Adipocyte (in vitro differentiated cells): ENCODE results near the gene MOCOS.

Experiments used
- DNase-seq: peaks from one replicate; pipeline ENCODE4 v3.0.0-alpha.2; 2015; ENCODE audit warnings: low read depth
- H3K27me3 ChIP-seq: replicated peaks from 2 replicates; pipeline ENCODE4 v1.7.0; 2013; ENCODE audit warnings: mild to moderate bottlenecking, low read length, moderate library complexity; ENCODE audit not compliant: control insufficient read depth, insufficient read depth
- H3K36me3 ChIP-seq: 2 replicates; pipeline ENCODE4 v1.7.0; 2013; ENCODE audit warnings: low read length, mild to moderate bottlenecking, moderate library complexity; ENCODE audit not compliant: control insufficient read depth, insufficient read depth, severe bottlenecking
- H3K4me1 ChIP-seq: 2 replicates; pipeline ENCODE4 v1.7.0; 2013; ENCODE audit warnings: mild to moderate bottlenecking, low read length, moderate library complexity; ENCODE audit not compliant: control insufficient read depth, insufficient read depth
- H3K4me3 ChIP-seq: 2 replicates; pipeline ENCODE4 v1.7.0; 2013; ENCODE audit warnings: mild to moderate bottlenecking, low read length, moderate library complexity
- H3K9ac ChIP-seq: 2 replicates; pipeline ENCODE4 v1.7.0; 2013; ENCODE audit warnings: mild to moderate bottlenecking, low read length, moderate library complexity
- H3K9me3 ChIP-seq: 2 replicates; pipeline ENCODE4 v1.7.0; 2013; ENCODE audit warnings: mild to moderate bottlenecking, low read length, moderate library complexity; ENCODE audit not compliant: control insufficient read depth

Gene MOCOS

DNA sequence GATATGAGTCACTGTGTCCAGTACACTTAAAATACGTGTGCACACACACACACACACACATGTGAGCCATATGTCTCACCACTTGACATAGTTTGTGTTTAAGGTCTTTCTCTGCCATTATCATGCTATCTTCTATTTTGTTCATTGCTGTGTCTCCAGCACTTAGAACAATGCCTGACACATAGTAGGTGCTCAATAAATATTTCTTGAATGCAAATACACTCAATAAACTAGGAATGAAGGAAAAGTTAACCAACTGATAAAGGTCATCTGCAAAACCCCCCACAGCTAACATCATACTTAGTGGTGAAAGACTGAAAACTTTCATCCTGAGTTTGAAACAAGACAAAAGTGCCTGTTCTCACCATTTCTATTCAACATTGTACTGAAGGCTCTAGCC, 4.4 kb downstream of the MOCOS start:
- no peak for DNase-seq

DNA sequence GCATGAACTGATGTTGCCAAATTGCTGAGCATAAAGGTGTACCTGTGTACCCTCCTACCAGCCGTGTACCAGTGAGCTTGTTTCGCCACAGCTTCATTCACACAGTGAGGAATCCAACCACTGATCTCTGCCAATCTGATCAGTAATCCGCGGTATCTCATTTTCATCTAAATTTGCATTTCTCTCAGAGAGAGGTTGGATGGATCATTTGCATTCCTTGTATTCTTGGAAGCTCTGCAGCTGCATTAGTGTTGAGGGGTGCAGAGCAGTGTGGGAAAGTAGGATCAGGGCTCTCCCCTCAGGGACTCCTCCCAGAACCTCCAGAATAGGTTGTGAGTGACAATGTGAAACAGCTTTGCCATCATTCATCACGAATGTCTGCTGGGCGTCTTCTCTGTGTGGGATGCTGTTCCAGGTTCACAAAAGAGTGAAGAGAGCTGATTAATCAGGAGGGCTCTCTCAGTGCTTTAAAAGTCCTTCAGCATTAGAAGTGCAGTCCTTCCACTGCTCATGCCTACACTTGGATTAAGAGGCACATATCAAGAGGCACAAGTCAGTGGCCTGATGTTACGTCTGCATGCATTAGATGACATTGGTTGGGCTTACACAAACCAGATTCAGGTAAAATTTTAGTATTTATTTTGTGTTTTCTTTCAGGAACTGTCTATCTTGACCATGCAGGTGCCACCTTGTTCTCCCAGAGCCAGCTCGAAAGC, 7.5 kb downstream of the MOCOS start:
- H3K4me3 ChIP-seq: no peak overlapping the region
- peaks cover 11% of the 10 kb centered on the region for H3K36me3 ChIP-seq
- H3K27me3 ChIP-seq: no peaks in the 10 kb centered on the region
- DNase-seq: no peak
- H3K9ac ChIP-seq: no peak overlapping the region
- H3K4me1 ChIP-seq: no peaks in the 10 kb centered on the region
- no peaks in the 10 kb centered on the region for H3K9me3 ChIP-seq

More for the DNA sequence above, 4.4 kb downstream of the MOCOS start:
- no peaks in the 10 kb centered on the region for H3K36me3 ChIP-seq
- H3K4me3 ChIP-seq: no peak overlapping the region
- no peak overlapping the region for H3K9ac ChIP-seq
- H3K9me3 ChIP-seq: no peaks in the 10 kb centered on the region
- peaks cover 14% of the 10 kb centered on the region for H3K4me1 ChIP-seq
- no peaks in the 10 kb centered on the region for H3K27me3 ChIP-seq

DNA sequence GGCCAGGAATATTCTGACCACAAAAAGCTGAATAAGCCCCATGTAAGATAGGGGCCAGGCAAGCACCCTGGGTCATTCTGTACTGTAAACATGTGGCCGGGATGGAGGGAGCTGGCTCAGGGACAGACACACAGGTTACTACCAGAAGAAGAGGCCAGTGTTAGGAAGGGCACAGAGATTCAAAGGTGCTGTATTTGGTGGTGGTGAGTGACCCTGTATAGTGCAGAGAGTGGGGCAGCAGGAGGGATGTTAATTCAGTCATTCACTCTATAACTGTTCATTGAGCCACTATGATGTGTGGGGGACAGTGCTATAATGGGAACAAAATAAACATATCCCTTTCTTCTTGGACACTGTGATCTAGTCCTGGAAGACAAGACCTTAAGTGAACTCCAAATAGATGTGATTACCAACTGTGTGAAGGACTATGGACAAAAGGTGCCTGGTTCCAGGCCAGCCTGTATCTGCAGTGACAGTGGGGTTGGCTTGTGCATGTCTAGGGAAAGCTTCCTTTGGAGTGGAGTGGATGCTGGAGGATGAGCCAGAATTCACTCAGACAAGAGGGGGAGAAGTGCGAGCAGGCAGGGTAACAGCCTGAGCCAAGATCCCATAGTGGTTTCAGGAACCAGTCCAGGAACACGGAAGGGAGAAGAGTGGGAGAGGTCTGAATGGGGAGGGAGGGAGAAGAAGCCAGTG, 8.3 kb downstream of the MOCOS start:
- H3K36me3 ChIP-seq: peaks cover 19% of the 10 kb centered on the region
- no peaks in the 10 kb centered on the region for H3K9me3 ChIP-seq
- H3K4me3 ChIP-seq: no peak overlapping the region
- H3K4me1 ChIP-seq: no peaks in the 10 kb centered on the region
- no peaks in the 10 kb centered on the region for H3K27me3 ChIP-seq
- H3K9ac ChIP-seq: no peak overlapping the region
- DNase-seq: no peak

DNA sequence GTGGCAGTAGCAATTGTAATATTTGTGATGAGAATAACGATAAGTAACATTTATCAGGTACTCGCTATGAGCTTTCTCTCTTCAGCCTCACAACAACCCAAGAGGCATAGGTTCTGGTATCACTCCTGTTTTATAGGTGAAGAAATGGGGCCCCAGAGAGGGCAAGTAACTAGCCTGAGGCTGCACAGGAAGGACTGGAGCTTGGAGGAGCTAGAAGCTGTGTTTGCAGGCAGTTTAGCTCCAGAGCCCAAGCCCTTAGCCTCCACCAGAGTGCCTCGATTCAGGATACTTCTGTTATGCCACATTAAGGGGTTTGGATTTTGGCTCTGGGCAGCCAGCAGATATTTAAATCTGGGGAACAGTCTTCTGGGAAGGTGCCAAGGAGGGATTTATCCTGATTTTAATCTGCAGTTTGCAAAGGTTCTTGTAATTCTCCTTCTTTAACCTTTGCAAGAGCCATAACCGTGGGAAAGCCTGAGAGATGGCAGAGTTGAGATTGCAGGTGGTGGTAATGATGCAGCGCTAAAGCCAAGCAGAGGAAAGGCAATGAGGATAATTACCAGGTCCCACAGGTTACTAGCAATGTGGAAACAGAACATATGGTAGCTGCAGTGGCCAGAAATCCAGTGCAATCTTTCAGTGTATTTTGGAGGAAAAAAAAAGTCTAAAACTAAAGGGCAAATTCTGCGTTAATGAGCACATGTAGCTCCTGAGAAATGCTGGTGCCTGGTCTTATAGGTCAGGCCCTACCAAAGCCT, 9.1 kb downstream of the MOCOS start:
- Histone ChIP-seq H3K4me3 (no peak overlapping the region), H3K9me3 (no peaks in the 10 kb centered on the region), H3K4me1 (no peaks in the 10 kb centered on the region), H3K27me3 (no peaks in the 10 kb centered on the region), H3K36me3 (peaks cover 19% of the 10 kb centered on the region), H3K9ac (no peak overlapping the region)
- no peak for DNase-seq

DNA sequence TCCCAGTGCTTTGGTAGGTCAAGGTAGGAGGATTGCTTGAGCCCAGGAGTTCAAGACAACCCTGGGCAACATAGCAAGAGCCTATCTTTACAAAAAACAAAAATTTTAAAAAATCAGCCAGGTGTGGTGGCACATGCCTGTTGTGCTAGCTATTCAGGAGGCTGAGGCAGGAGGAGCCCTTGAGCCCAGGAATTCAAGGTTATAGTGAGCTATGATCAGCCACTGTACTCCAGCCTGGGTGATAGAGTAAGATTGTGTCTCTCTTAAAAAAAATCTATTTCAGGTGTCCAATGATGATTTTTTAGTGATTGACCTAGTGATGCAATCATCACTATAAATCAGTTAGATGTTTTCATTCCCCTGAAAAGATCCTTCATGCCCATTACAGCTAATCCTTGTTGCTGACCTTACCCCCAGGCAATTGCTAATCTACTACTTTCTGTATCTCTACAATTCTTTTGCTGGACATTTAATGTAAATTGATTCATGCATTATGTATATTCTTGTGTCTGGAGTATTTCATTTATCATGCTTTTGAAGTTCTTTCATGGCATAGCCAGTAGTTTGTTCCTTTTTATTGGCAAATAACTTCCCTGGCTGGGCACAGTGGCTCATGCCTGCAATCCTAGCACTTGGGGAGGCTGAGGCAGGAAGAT, 10.3 kb downstream of the MOCOS start:
- no peaks in the 10 kb centered on the region for H3K27me3 ChIP-seq
- peaks cover 19% of the 10 kb centered on the region for H3K36me3 ChIP-seq
- DNase-seq: no peak
- H3K9me3 ChIP-seq: no peaks in the 10 kb centered on the region
- no peak overlapping the region for H3K4me3 ChIP-seq
- no peak overlapping the region for H3K9ac ChIP-seq
- H3K4me1 ChIP-seq: no peaks in the 10 kb centered on the region

DNA sequence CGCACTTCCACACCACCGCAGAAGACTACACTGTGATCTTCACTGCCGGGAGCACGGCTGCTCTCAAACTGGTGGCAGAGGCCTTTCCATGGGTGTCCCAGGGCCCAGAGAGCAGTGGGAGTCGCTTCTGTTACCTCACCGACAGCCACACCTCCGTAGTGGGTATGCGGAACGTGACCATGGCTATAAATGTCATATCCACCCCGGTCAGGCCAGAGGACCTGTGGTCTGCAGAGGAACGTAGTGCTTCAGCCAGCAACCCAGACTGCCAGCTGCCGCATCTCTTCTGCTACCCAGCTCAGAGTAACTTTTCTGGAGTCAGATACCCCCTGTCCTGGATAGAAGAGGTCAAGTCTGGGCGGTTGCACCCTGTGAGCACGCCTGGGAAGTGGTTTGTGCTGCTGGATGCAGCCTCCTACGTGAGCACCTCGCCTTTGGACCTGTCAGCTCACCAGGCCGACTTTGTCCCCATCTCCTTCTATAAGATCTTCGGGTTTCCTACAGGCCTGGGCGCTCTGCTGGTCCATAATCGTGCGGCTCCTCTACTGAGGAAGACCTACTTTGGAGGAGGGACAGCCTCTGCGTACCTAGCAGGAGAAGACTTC, 12.5 kb downstream of the MOCOS start:
- no peaks in the 10 kb centered on the region for H3K27me3 ChIP-seq
- H3K4me3 ChIP-seq: no peak overlapping the region
- no peaks in the 10 kb centered on the region for H3K4me1 ChIP-seq
- H3K9me3 ChIP-seq: no peaks in the 10 kb centered on the region
- no peak for DNase-seq
- no peak overlapping the region for H3K9ac ChIP-seq
- peaks cover 34% of the 10 kb centered on the region for H3K36me3 ChIP-seq

DNA sequence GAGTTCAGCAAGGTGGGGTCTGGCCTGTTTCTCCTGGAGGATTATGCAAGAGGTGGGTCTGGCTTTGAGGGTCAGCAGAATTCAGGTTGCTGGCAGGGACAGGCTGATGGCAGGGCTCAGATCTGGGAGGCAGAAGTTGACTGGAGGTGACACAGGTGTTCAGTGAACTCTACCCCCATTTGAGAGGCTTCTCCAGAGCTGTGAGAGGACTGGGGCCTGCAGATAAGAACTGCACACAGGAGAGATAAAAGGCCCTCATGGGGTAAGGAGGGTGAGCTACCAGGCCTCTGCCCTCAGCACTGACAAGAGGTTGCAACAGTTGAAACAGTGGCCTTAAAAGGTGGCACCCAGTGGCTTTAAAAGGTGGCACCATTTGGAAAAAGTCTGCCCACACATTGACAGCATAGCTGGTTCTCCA, 13.1 kb downstream of the MOCOS start:
- H3K36me3 ChIP-seq: peaks cover 39% of the 10 kb centered on the region
- H3K27me3 ChIP-seq: no peaks in the 10 kb centered on the region
- no peak for DNase-seq

DNA sequence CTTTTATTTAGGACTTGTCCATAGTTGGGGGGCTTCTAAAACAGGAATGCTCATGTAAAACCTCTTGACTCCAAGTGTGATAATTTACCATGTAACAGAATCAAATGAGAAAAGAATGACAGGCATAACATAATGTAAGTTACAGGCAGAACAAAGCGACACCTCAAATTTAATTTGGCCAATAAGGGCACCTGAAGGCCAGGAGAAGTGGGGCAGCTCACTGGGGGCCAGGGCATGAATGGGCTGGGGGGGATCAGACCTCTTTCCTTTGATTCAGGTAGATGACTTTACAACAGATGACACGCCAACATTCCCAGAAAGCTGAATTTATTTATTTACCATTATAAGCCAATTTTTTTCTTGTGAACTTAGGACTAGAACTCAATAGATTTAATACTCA, 14.5 kb downstream of the MOCOS start:
- H3K27me3 ChIP-seq: no peaks in the 10 kb centered on the region
- H3K36me3 ChIP-seq: peaks cover 46% of the 10 kb centered on the region
- no peak overlapping the region for H3K4me3 ChIP-seq
- no peaks in the 10 kb centered on the region for H3K9me3 ChIP-seq
- DNase-seq: no peak
- H3K9ac ChIP-seq: no peak overlapping the region
- no peaks in the 10 kb centered on the region for H3K4me1 ChIP-seq

More for the DNA sequence above, 13.1 kb downstream of the MOCOS start:
- Histone ChIP-seq H3K4me1 (no peaks in the 10 kb centered on the region), H3K9ac (no peak overlapping the region), H3K4me3 (no peak overlapping the region), H3K9me3 (no peaks in the 10 kb centered on the region)

DNA sequence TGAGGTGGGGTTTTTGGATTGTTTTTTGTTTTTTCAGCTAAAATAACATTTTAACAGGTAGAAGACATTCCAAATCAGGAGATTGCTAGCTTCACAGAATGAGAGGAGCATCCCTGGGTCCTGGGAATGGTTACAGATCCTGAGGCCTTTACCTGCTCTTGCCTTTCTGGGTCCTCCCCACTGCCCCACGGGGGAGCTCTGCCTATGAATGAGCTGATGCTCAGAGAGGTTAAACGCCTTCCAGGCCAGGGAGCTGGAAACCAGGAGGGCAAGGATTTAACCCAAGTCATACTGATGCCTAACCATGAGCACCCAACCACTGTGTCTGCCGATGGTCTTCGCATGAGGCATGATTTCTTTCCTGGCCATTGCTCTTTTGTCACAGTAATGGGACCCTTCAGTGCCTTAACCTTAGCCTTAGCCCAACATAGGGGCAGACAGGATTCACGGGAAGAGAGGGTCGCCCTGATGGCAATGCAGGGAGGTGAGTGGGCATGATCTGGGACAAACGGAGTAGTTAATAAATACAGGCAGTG, 16.1 kb downstream of the MOCOS start:
- Histone ChIP-seq H3K9me3 (peaks cover 10% of the 10 kb centered on the region), H3K4me1 (no peaks in the 10 kb centered on the region), H3K4me3 (no peak overlapping the region), H3K27me3 (no peaks in the 10 kb centered on the region), H3K36me3 (peaks cover 55% of the 10 kb centered on the region), H3K9ac (no peak overlapping the region)
- no peak for DNase-seq

DNA sequence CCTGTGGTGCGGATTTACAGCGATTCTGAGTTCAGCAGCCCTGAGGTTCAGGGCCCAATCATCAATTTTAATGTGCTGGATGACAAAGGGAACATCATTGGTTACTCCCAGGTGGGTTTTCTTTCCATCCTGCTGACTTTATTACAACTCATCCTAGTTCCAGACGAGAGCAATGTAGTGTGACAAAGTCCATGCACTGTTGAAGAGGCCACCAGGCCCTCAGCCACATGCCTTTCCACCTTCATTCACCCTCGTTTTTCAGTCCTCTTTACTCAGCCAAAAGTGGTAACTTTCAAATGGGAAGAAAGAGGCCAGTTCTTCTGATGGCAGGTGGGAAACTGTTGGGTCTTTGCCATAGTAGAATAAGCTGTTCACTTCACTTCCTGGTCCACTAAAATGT, 17.9 kb downstream of the MOCOS start:
- Histone ChIP-seq H3K27me3 (no peaks in the 10 kb centered on the region), H3K4me1 (no peaks in the 10 kb centered on the region), H3K9ac (no peak overlapping the region), H3K4me3 (no peak overlapping the region), H3K36me3 (peaks cover 43% of the 10 kb centered on the region), H3K9me3 (peaks cover 10% of the 10 kb centered on the region)
- DNase-seq: no peak
